ENCODE measurements around the gene SFXN4. TPM values are rescaled to one million over a fixed set of nuclear protein-coding genes. Genes with fewer than 3 reads are reported as not detected.

The SFXN4 gene
- total RNA-seq, 1 experiment from 2014 or later, result 21.9 TPM

- no peak overlapping the region for H3K27ac Mint-ChIP-seq
- no peak overlapping the region for H3K9ac ChIP-seq (ENCODE audit: extremely low read depth, insufficient read length, low read length)
- no CpG with 5 or more reads among the region's 5 CpGs for WGBS (ENCODE audit: extremely low coverage, insufficient read length, low lambda C conversion rate)
These were observed 2.9 kb downstream of the SFXN4 start for GRCh38 chr10:119162452-119163092.

More at GRCh38 chr10:119162452-119163092, 2.9 kb downstream of the SFXN4 start:
- Histone ChIP-seq H3K23me2 (ENCODE audit: insufficient read length, low read depth, low read length, poor library complexity, severe bottlenecking) (peaks cover 5% of the 10 kb centered on the region), H3K14ac (ENCODE audit: insufficient read depth, low read length) (no peak overlapping the region), H4K5ac (ENCODE audit: insufficient read length, low read depth, low read length) (no peak overlapping the region), H3T11ph (ENCODE audit: low read length) (no peak overlapping the region), H3K4me1 (ENCODE audit: insufficient read depth, low read length) (no peaks in the 10 kb centered on the region), H4K91ac (ENCODE audit: insufficient read length, low read depth, low read length) (no peak overlapping the region), H2AFZ (ENCODE audit: low read length) (no peak overlapping the region), H2BK5ac (ENCODE audit: insufficient read length, low read length) (no peak overlapping the region), H4K8ac (replicated peaks; ENCODE audit: insufficient read length, low read depth, low read length) (no peak overlapping the region), H3K4ac (ENCODE audit: low read depth, low read length) (no peak overlapping the region), H3K79me2 (ENCODE audit: insufficient read depth, low read length) (no peaks in the 10 kb centered on the region), H2BK120ac (ENCODE audit: low read depth, low read length, poor library complexity, severe bottlenecking) (no peak overlapping the region), H3K18ac (ENCODE audit: insufficient read length, low read depth, low read length) (no peak overlapping the region), H3K4me2 (ENCODE audit: insufficient read depth, insufficient read length, low read length) (no peak overlapping the region), H2BK12ac (ENCODE audit: insufficient read length, low read depth, low read length) (no peak overlapping the region), H3K79me1 (ENCODE audit: insufficient read depth, low read depth, low read length, poor library complexity, severe bottlenecking) (no peaks in the 10 kb centered on the region), H3K23ac (ENCODE audit: insufficient read length, low read depth, low read length) (no peak overlapping the region), H3K27ac (ENCODE audit: insufficient read length, low read depth, low read length) (no peak overlapping the region), H4K20me1 (ENCODE audit: control insufficient read depth, insufficient read depth, insufficient read length) (no peaks in the 10 kb centered on the region), H3K56ac (ENCODE audit: insufficient read length, low read depth, low read length) (no peak overlapping the region), H2BK15ac (ENCODE audit: low read depth, low read length) (no peak overlapping the region), H2AK5ac (ENCODE audit: insufficient read length, low read length) (no peak overlapping the region), H3K9me3 (ENCODE audit: control insufficient read depth, low read depth, low read length) (no peaks in the 10 kb centered on the region), H2BK20ac (ENCODE audit: low read depth, low read length, poor library complexity, severe bottlenecking) (no peak overlapping the region), H3K27me3 (ENCODE audit: insufficient read depth, low read length) (no peaks in the 10 kb centered on the region)
- H3K4me1 Mint-ChIP-seq, result peaks cover 13 to 19% of the 10 kb centered on the region in 2 experiments
- H3K36me3 Mint-ChIP-seq (ENCODE audit: insufficient read depth in 1 of 3, low read depth in 3 of 3), result peaks cover 3 to 32% (median 11%) of the 10 kb centered on the region in 3 experiments
- TF ChIP-seq CTCF (conservative IDR thresholded peaks at IDR 0.05), result no peak
- H3K4me3 Mint-ChIP-seq, result no peak overlapping the region
- H3K27me3 Mint-ChIP-seq (ENCODE audit: low read depth), result no peaks in the 10 kb centered on the region
- DNase-seq, result no peak
- H3K9me3 Mint-ChIP-seq, result no peaks in the 10 kb centered on the region

Measured in H9 (cell line).